ENCODE measurements around the gene TTLL7.
"Not testable (repeated sequence)": the region's sequence is repeated elsewhere in the genome, so short reads cannot be mapped to it uniquely, and the experiment has no call there.

TTLL7 gene

DNA sequence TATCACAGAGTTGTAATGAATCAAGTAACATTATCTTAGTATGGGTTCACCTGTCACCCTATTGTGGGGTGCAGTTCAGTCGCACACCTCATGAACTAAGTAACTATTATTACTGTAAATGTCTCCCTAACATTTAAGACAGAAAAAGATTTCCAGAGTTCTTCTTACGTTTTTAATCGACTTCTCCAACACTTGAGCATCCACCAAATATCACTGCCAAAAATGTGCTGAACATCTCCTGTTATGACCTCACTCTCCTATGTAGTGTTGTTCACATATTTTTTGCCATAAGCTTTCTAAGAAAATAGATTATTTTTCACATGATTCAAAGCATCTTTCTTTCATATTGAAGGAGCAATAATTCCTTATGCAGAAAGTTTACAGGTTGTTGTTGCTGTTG lies 1.3 kb downstream of the TTLL7 start:
- no peak overlapping the region for H3K4me3 ChIP-seq (ENCODE audit: low read depth, low read length)

DNA sequence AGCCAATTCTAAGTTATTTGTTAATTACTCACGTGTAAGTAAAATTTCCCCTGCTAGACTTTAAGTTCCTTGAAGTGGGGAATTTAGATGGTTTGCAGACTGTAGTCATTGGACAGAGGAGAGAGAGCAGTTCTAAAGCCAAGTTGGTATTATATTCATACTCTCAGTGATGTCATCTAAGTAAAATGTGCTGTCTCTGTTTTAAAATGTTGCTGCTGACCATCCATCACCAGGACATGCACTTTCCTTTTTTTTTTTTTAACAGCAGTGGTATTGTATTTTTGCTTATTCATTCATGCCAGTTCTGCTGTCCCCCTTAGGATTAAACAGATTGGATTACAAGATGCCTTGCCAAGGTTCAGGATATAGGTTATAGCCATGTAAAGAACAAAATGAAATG lies 2.3 kb downstream of the TTLL7 start:
- no peak overlapping the region for H3K4me3 ChIP-seq (ENCODE audit: low read depth, low read length)

DNA sequence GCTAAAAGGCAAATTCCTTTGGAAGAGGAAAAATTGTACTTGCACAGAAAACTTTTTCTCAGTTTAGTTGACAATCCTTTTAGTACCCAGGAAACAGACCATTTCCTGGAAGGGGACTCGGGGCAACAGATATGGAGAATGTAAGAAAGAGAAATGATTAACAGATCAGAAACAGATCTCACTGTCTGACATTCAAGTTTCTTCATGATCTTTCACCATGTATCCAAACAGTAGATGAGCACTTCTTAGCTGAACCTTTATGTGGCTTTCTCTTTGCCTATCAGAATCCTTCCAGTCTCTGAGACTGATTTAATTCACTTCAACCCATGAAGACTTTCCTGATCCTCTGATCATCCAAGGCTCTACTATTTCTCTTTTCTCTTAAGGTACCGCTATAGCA lies 2.7 kb downstream of the TTLL7 start:
- H3K4me3 ChIP-seq (ENCODE audit: low read depth, low read length), result no peak overlapping the region

DNA sequence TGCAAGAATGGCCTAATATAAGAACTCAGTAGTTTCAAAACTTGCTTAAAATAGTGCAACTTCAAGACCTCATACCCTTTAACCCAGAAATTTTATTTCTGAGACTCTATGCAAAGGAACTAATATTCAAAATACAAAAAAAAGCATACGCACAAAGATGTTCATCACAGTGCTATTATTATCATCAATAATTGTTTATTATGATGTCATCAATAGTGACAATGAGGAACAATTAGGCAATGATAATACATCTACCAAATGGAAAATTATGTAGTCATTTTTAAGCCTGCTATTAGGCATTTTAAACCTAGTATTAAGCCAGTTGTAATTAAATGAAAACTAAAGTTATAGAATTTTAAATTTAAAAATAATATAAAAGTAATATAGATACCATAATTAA lies 3.3 kb downstream of the TTLL7 start:
- H3K4me3 ChIP-seq (ENCODE audit: low read depth, low read length), result no peak overlapping the region

DNA sequence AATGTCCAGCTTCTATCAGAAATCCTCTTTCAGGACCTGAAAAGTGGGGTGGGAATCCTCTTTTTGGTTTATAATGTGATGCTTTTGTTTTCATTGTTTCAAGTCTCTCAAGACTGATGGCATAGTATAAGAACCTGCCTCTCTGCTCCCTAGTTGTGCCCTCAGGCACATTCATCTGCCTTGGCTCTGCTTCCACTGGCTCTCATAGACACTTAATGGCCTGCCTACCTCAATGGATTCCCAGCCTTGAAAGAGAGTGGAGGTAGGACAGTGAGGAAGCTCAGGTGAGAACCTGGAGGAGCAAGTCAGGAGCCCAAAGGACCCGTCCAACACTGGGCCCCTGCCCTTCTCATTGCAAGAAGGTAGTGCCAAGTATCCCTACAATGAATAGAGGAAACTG lies 4.8 kb downstream of the TTLL7 start:
- H3K4me3 ChIP-seq (ENCODE audit: low read depth, low read length), result no peak overlapping the region

DNA sequence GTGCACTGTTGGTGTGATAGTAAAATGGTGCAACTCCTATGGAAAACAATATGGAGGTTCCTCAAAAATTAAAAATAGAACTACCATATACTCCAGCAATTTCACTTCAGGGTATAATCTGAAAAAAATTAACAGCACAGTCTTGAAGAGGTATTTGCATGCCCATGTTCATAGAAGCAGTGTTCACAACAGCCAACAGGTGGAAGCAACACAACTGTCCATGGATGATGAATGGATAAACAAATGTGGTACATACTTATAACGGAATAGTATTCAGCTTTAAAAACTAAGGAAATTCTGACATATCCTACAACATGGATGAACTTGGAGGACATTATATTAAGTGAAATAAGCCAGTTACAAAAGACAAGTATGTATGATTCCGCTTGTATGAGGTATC lies 8.2 kb downstream of the TTLL7 start:
- H3K4me3 ChIP-seq (ENCODE audit: low read depth, low read length), result no peak overlapping the region

DNA sequence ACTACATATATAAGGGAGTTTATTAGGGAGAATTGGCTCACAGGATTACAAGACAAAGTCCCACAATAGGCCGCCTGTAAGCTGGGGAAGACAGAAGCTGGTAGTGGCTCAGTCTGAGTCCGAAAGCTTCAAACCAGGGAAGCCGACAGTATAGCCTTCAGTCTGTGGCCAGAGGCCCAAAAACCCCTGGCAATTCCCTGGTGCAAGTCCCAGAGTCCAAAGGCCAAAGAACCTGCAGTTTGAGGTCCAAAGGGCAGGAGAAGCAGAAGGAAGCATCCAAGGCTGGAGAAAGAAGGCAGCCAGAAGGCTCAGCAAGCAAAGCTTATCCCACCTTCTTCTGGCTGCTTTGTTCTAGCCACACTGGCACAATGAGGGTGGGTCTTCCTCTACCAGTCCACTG lies 13.9 kb downstream of the TTLL7 start:
- H3K4me3 ChIP-seq (ENCODE audit: low read depth, low read length), result no peak overlapping the region

DNA sequence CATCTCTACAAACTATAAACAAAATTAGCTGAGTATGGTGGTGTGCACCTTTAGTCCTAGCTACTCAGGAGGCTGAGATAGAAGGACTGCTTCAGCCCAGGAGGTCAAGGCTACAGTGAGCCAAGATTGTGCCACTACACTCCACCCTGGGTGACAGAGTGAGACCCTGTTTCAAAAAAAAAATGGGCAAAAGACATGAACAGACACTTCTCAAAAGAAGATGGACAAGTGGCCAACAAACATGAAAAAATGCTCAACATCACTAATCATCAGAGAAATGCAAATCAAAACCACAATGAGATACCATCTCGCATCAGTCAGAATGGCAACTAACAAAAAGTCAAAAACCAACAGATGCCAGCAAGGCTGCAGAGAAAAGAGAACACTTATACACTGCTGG lies 15.0 kb downstream of the TTLL7 start:
- not testable (repeated sequence) for H3K4me3 ChIP-seq (ENCODE audit: low read depth, low read length)

DNA sequence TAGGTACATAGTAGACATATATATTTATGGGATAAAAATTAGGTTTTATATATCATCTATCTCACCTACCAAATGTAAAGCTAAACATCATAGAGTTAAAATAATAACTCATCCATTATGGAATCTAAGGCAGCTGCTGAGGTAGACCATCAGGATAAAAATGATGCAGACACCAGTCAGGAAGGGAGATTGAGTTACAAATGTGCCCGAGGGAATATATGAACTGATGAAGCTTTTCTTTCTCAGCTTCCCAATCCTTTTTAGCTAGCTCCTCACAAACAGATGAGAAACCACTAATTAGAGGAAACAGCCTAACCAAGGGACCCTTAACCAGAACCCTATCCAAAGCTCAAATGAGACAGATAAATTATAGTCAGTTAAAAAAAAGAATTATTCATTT lies 20.9 kb downstream of the TTLL7 start:
- H3K4me3 ChIP-seq (ENCODE audit: low read depth, low read length), result no peak overlapping the region

DNA sequence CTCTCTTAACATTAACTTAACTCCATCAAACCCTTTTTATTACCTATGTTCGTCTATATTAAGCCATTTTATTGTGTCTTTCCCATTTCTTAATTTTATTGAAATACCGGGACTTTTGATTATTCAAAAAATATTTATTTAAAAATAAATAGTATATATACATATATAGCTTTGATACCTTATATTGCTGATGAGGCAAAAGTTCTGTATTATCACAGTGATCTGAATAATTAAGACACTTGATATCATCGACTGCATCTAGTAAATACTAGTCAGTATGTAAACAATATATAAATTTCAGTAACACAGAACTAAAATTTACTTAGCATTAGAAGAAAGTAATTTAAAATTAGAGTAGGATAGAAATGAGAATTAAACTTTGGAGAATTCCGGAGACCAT lies 22.0 kb downstream of the TTLL7 start:
- H3K4me3 ChIP-seq (ENCODE audit: low read depth, low read length), result no peak overlapping the region

DNA sequence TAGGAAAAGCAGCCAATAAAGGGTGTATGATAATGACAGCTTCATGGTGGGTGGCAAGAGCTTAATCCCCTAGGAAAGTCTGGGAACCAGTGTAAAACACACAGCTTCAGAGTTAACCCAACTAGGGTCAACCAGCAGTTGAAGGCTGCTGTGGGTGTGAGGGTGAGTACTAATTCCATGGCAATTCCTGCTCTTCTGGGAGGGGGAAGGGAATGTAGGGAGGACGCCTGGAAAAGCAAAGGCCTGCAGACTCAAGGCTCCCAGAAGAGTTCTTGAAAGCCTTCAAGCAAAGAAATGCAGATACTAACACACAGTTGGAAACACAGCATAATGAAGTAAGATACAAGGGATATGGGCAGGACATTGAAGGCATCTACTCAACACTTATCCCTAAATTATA lies 28.1 kb downstream of the TTLL7 start:
- H3K4me3 ChIP-seq (ENCODE audit: low read depth, low read length), result no peak overlapping the region

DNA sequence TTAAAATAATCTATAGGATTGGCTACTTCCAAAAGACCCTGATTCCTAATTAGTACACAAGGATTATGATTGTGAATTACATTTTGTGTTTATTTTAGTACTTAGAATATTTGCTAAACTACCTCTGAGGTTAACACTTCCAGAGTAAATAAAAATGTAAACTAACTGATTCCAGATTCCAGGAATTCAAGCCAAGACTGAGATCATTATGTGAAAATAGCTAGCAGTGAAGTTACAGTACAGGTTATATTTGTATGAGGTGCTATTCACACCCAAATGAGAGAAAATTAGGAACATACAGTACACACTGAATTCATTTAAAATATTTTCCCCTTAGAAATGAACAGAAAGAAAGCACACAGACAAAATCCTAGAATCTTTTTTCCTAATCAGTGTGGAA lies 28.8 kb downstream of the TTLL7 start:
- H3K4me3 ChIP-seq (ENCODE audit: low read depth, low read length), result no peak overlapping the region

DNA sequence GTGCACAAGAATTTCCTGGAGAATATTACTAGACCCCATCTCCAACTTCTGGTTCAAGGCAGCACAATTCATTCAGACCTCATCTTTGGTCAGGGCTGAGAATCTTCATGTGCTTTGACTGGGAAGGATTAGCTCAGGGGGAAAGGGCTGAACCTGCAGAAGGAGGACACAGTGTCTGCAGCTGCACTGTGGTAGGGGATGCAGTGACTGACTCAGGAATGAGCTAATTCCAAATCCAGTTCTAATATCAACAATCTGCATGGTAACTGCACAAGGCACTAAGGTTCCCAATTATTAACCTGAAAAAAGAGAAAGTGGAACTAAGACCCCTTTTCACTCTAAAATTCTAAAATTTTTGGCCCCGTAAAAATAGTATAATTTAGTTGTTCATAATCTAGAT lies 31.6 kb downstream of the TTLL7 start:
- no peak overlapping the region for H3K4me3 ChIP-seq (ENCODE audit: low read depth, low read length)

DNA sequence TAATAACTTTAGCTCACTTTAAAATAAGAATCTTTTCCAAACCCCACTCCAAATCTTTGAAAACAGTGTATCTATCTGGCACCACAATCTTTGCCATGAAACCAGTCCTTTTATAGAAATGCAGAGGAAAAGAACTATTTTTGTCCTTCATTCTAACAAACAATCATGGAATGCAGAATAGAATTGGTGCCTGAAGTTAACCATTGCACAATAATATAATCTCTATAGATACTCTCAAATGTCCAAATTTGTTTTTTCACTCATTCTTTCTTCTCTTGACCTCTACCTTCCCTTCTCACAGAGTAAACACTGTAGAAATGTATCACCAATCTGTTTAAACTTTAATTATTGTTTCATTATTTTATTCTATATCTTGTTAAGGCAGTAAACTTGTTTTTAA lies 34.8 kb downstream of the TTLL7 start:
- no peak overlapping the region for H3K4me3 ChIP-seq (ENCODE audit: low read depth, low read length)

DNA sequence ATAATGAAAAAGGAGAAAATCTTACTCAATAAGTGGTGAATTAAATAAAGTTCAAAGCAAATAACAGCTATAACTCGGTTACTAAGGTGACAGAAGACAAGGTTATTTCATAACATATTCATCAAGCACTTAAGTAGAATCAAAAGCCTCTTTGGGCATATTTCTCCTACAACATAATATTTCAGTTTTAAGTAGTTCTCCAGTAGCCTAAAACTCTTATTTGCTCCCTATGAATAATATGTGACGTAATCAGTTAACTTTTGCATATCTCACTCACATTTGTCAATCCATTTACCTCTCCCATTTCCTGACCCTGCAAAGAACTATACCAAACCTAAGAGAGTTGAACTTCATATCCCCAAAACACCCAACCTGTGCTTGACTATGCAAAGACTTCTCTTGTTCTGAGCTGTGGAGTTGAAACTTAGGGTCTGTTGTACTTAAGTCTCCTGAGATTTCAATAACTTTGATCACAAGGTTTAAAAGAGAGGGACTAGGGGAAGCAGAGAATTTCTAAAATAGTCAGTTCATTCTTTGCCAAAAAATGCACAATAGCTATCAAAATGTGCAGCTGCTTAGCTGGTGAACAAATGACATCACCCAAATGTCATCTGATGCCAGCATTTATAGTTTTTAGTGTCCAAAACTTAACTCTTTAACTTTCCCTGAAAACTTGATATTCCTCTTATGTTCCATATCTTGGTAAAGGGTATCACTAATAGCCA lies 37.2 kb downstream of the TTLL7 start:
- no peak overlapping the region for H3K4me3 ChIP-seq (ENCODE audit: low read depth, low read length)

DNA sequence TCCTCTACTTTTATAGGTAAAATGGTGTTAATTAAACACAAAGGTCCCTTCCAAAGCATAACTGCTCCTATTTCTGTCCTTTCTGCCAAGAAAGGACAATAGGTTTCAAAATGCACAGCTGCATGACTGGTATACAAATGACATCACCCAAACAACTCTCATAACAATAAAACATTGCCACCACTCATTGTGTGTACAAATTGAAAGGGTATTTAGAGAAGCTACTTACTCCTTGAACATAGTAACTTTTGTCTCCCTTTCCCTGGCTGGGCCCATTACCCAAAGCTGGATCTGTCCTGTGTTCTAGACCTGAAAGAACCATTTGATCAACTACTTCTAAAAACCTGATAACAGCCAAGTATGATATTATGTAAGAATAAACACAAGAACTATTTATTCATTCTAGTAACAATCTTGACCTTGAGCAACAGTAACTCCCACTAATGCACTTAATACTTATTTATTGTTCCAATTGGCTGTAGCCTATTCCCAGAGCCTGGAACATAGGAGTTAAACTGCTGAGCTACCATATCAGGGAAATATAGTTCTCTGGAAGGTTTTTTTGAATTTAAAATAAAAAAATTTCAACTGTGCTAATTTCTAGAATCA lies 38.2 kb downstream of the TTLL7 start:
- no peak overlapping the region for H3K4me3 ChIP-seq (ENCODE audit: low read depth, low read length)

DNA sequence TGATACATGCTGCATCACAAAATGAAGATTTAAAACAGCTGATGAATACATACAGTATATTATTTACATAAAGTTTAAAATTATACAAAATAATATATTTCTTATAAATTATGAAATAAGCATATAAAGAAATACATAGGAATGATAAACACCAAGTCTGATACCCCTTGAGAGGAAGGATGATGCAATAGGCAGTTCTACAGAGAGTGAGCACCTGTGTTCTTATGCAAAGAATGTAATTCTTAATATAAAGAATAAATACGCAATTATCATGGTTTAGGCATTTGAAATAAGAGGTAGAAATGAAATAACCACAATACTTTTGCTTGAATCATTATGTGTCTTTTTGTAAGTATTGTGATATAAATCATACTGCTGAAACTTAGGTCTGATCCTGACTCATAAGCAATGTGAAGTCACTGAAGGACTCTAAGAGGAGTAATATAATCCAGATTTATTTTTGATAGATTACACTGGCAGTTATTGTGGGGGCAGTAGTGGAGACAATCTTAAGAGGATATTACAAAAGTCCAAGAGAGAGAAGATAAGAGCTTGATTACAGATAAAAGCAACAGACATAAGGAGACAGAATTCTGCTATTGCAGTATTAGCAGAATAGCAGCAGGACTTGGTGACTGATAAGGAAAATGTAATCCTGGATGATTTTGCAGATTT lies 39.0 kb downstream of the TTLL7 start:
- no peak overlapping the region for H3K4me3 ChIP-seq (ENCODE audit: low read depth, low read length)

DNA sequence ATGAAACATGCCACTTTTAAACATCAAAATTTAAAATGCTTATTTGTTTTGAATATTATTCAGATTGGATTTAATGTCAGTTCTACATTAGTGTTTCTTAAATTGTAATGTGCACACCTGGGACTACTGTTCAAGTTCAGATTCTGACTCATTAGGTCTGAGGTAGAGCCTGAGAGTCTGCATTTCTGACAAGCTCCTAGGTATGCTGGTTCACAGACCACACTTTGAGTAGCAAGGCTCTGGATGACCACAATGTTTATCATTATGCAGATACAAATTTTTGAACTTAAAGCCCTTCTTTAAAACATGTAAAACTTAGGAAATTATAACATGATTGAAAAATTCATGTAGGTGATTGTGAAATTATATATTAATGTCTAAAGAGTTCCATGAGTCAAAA lies 40.2 kb downstream of the TTLL7 start:
- H3K4me3 ChIP-seq (ENCODE audit: low read depth, low read length), result no peak overlapping the region

DNA sequence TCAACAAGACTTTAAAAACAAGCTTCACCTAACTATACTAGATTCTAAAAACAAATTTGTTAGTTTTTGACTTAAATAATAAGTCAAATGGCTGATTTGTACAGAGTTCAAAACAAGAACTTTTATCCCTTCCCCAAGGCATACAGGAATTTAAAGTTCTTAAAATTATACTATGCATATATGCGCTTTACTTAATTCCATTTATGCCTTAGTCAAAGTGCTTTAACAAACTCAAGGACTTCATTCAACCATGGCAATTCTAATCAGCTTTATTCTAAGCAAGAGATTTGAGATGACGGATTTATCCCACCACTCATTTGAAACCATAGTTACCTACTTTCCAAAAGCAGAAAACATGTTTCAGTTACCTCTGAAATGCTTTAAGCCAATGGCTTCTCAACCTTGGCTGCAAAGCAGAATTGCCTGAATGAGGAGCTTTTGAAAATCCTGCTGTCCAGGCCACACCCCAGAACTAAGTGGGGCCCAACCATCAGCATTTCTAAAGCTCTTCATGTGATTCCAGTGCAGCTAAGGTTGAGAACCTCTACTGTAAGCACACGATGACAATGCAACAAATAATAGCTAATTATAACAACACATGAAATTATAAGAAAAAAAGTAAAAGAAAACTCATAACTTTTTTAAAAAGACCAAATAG lies 44.6 kb downstream of the TTLL7 start:
- no peak overlapping the region for H3K4me3 ChIP-seq (ENCODE audit: low read depth, low read length)

DNA sequence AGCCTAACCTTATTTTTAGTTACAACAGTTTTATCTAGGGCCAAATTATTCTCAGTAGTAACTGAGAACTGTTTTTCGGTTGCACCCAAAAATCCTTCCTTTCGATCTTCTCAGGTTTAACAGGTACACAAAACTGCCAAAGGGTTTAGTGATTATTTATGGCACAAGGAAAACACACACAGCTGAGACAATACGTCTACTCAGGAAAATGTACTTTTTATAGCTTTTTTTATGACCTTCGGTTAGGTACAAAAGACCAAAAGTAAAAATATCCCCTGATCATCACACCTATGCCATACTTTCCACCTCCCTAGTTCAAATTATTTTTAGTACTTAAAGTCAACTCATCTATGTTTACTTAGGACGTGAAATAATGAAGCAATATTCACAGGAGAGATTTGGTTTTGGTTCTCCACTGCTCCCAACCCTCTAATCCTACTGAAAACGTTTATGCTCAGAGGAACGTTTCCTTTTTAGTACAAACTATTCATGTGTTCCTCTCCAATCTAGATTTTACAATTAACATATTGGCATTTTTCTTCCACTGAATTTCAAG lies 48.7 kb downstream of the TTLL7 start:
- no peak overlapping the region for H3K4me3 ChIP-seq (ENCODE audit: low read depth, low read length)

DNA sequence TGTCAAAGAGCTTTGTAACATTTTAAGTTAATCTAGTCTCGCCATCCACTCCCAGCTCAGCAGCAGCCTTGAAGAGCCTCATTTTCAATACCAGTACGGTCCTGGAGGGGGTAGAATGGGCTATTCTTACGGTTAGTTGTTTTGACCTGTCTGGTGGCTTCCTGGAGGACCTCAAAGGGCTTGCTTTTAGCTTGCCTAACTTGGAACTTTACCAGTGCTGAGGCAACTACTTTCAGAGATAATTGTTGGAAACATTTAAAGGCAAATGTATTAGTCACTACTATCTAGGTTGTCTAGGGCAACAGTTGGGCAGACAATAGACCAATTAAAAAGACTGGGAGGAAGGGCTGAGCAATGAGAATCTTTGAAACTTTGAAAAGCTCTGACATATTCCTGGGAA lies 56.0 kb downstream of the TTLL7 start:
- H3K4me3 ChIP-seq (ENCODE audit: low read depth, low read length), result no peak overlapping the region

DNA sequence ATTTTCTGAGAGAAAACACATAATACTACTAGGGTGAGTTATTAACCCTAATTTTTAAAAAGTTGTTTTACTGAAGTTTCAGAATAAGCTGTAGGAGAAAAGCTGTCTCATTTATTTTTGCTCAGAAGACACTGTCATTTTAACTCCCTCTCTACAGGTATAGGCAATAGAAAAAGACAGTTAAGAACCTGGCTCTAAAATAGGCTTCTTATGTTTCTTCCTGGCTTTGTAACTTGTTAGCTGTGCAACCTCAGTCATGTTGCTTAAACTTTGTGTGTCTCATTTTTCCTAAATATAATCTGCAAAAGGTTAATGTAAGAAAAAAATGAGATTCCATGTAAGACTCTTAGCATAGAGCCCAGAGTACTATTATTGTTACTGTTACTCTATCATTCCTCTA lies 64.4 kb downstream of the TTLL7 start:
- H3K4me3 ChIP-seq (ENCODE audit: low read depth, low read length), result no peak overlapping the region

Data from iPS-11a (cell line).